ENCODE results near the gene CNTNAP2.

The CNTNAP2 gene

DNA sequence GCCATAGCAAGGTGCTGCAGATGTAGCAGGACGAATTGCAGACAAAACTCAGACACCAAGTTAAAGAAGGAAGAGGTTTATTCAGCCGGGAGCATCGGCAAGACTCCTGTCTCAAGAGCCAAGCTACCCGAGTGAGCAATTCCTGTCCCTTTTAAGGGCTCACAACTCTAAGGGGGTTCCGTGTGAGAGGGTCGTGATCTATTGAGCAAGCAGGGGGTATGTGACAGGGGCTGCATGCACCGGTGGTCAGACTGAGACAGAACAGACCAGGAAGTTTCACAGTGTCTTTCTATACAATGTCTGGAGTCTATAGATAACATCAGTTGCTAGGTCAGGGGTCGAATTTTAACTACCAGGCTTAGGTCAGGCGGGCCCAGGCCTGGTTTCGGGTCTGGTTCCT, 2252.0 kb downstream of the CNTNAP2 start:
- Mint-ChIP-seq H3K4me3 (no peak overlapping the region), H3K27me3 (peaks cover 0 to 18% of the 10 kb centered on the region in 2 donors), H3K4me1 (ENCODE audit: low read depth in 2 of 2) (no peaks in the 10 kb centered on the region), H3K9me3 (peaks cover 0 to 6% of the 10 kb centered on the region in 2 donors), H3K27ac (no peak overlapping the region), H3K36me3 (ENCODE audit: insufficient read depth) (no peaks in the 10 kb centered on the region)
- no peak for DNase-seq
- ATAC-seq (replicated peaks) = no peak

DNA sequence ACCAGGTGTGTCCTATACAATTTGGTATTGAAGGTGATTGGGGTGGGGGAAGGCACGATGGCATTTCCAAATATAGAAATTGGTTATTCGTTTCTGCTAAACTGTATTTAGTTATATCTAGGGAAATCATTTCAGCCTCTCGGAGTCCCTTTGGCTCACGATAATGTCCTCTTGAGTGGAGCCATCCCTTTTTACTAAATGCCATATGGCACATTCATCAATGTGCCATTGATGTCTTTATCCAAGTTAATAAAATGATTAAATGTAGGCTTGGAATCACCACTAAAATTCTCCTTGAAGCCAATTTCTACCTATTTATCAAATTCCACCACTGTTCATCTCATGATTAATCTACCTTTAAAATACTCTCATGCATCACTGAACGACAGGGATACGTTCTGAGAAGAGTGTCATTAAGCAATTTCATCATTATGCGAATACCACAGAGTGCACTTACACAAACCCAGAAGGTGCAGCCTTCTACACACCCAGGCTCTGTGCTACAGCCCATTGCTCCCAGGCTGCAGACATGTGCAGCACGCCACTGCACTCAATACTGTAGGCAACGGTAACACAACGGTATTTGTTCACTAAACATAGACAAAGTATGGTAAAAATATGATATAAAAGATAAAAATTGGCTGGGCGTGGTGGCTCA, 2254.8 kb downstream of the CNTNAP2 start:
- peaks cover 0 to 28% of the 10 kb centered on the region in 2 donors for H3K27me3 Mint-ChIP-seq
- H3K9me3 Mint-ChIP-seq = peaks cover 0 to 6% of the 10 kb centered on the region in 2 donors
- H3K4me3 Mint-ChIP-seq = no peak overlapping the region
- no peaks in the 10 kb centered on the region for H3K4me1 Mint-ChIP-seq (ENCODE audit: low read depth in 2 of 2)
- no peaks in the 10 kb centered on the region for H3K36me3 Mint-ChIP-seq (ENCODE audit: insufficient read depth)
- H3K27ac Mint-ChIP-seq = no peak overlapping the region
- DNase-seq (no peak), ATAC-seq (replicated peaks) (no peak)

DNA sequence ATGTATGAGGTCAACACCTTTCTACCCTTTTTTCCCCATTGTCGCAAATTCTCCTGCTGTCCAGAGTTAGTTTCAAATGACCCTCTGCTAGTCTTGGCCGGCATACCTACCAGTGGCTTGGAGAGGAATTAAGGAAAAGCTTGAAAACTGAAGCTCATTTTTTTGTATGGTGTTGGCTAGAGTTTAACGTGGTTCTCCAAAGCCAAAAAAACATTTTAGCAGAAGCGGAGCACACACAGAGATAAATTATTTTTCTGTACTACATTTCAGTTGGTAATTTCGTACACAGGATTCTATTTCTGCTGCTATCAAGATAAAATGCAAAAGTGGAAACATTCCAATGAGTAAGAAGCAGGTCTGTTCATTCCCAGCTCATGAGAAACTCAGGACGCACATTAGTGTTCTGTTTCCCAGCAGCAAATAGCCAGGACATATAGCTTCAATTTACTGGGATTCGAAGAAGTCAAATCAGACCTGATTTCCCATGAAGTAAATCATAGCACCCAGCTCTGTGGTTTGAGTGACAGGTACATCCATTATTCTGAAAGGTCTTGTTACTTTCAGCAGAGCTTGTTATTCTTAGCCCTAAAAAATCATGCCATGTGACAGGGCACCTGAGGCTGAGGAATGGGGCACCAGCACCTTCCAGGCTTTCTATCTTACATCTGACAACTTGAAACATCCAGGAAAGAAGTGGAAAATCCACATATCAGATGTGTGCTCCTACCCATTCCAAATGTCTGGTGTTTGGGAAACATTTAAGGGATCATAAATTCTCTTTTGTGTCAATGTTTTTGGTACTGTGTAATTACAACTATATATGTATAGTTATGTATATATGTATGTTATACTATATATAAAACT, 2258.0 kb downstream of the CNTNAP2 start:
- no peak for ATAC-seq (replicated peaks)
- Mint-ChIP-seq H3K9me3 (no peaks in the 10 kb centered on the region), H3K36me3 (ENCODE audit: insufficient read depth) (no peaks in the 10 kb centered on the region), H3K4me1 (ENCODE audit: low read depth in 2 of 2) (no peaks in the 10 kb centered on the region), H3K4me3 (no peak overlapping the region), H3K27me3 (peaks cover 0 to 30% of the 10 kb centered on the region in 2 donors), H3K27ac (no peak overlapping the region)
- no peak for DNase-seq

GRCh38 chr7:148379677-148380076, 2263.1 kb downstream of the CNTNAP2 start:
- Mint-ChIP-seq H3K4me1 (ENCODE audit: low read depth in 2 of 2) (no peaks in the 10 kb centered on the region), H3K9me3 (no peaks in the 10 kb centered on the region), H3K27ac (no peak overlapping the region), H3K27me3 (peaks cover 5 to 23% of the 10 kb centered on the region in 2 donors), H3K4me3 (no peak overlapping the region), H3K36me3 (ENCODE audit: insufficient read depth) (no peaks in the 10 kb centered on the region)
- no peak for ATAC-seq (replicated peaks)
- no peak for DNase-seq

DNA sequence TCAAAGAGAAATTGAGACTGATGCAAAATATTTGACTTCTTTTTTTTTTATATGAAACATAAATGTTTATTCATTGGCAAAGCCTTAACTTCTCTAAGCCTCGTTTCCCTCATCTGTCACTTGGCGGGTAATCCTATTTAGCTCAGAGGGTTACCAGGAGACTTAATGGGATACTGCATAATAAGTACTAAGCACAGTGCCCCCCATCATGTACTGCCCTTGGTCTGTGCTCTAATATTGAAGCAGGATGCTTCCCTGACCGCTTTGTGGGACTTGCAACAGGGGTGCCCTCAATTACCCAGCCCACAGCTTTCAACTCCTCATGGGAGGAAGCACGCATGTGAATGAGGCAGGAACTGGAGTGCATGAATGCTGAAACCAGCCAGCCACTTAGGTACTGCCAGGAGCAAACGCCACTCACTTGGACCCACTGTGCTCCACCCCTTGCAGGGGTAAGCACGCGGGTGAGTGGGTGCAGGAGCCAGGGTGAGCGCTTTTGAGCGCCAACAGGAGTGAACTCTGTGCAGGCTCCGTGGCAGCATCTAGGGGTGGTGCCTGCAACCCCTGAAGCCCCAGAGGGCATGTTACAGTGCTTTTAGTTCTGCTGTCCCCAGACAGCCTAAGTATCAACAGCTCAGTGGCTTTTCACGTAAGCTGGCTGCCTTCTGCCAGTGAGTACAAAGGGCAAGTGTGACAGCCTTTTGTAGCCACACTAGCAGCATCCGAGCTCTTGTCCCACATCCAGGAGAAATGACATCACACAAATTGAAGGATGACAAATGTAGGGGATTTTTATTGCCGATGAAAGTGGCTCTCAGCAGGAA, 2264.2 kb downstream of the CNTNAP2 start:
- no peak overlapping the region for H3K4me3 Mint-ChIP-seq
- DNase-seq (no peak), ATAC-seq (replicated peaks) (no peak)
- no peaks in the 10 kb centered on the region for H3K36me3 Mint-ChIP-seq (ENCODE audit: insufficient read depth)
- no peaks in the 10 kb centered on the region for H3K4me1 Mint-ChIP-seq (ENCODE audit: low read depth in 2 of 2)
- no peak overlapping the region for H3K27ac Mint-ChIP-seq
- H3K9me3 Mint-ChIP-seq = no peaks in the 10 kb centered on the region
- peaks cover 5 to 23% of the 10 kb centered on the region in 2 donors for H3K27me3 Mint-ChIP-seq

DNA sequence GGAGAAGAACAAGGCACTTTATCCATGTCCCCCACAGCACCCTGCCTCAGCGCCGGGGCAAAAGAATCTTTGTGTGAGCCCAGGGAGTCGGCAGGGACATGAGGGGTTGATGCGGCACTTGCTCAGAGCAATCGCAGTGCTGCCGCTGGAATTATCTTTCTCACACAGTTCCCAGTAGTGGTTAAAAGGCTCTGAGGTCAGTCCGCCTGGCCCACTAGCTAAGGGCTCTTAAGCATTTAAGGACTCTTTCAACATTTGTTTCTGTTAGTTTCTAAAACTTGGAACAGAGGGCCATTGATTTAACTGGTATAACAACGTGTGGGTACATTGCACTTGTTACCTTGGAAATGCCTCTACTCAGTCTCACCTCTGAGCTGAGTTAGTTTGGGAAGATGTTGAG, 2266.0 kb downstream of the CNTNAP2 start:
- no peak overlapping the region for H3K27ac Mint-ChIP-seq

DNA sequence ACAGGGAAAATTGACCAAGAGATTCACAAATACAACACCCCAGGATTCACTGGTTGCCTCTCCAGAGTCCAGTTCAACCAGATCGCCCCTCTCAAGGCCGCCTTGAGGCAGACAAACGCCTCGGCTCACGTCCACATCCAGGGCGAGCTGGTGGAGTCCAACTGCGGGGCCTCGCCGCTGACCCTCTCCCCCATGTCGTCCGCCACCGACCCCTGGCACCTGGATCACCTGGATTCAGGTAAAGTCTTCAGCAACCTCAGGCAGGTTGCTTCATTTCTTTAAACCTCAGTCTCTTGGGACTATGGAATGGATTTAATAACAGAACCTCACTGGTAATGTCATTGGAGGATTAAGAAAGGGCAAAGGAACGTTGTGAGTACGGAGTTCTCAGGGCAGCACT, 2267.1 kb downstream of the CNTNAP2 start:
- no peaks in the 10 kb centered on the region for H3K9me3 Mint-ChIP-seq
- no peaks in the 10 kb centered on the region for H3K36me3 Mint-ChIP-seq (ENCODE audit: insufficient read depth)
- H3K27me3 Mint-ChIP-seq = peaks cover 5 to 23% of the 10 kb centered on the region in 2 donors
- no peak for ATAC-seq (replicated peaks)
- no peak overlapping the region for H3K27ac Mint-ChIP-seq
- H3K4me1 Mint-ChIP-seq (ENCODE audit: low read depth in 2 of 2) = no peaks in the 10 kb centered on the region
- no peak for DNase-seq
- H3K4me3 Mint-ChIP-seq = no peak overlapping the region

More for the DNA sequence above, 2266.0 kb downstream of the CNTNAP2 start:
- H3K4me1 Mint-ChIP-seq (ENCODE audit: low read depth in 2 of 2) = no peaks in the 10 kb centered on the region
- ATAC-seq (replicated peaks) (no peak), DNase-seq (no peak)
- H3K9me3 Mint-ChIP-seq = no peaks in the 10 kb centered on the region
- no peak overlapping the region for H3K4me3 Mint-ChIP-seq
- H3K27me3 Mint-ChIP-seq = peaks cover 5 to 23% of the 10 kb centered on the region in 2 donors
- H3K36me3 Mint-ChIP-seq (ENCODE audit: insufficient read depth) = no peaks in the 10 kb centered on the region

- peaks cover 4% of the 10 kb centered on the region for H3K36me3 Mint-ChIP-seq (ENCODE audit: insufficient read depth)
- H3K27me3 Mint-ChIP-seq = peaks cover 5 to 27% of the 10 kb centered on the region in 2 donors
- H3K4me1 Mint-ChIP-seq (ENCODE audit: low read depth in 2 of 2) = no peaks in the 10 kb centered on the region
- no peak overlapping the region for H3K27ac Mint-ChIP-seq
- no peaks in the 10 kb centered on the region for H3K9me3 Mint-ChIP-seq
- DNase-seq (no peak), ATAC-seq (replicated peaks) (no peak)
- no peak overlapping the region for H3K4me3 Mint-ChIP-seq
Observed at GRCh38 chr7:148385009-148385682, 2268.5 kb downstream of the CNTNAP2 start.

GRCh38 chr7:148390381-148390780, 2273.8 kb downstream of the CNTNAP2 start:
- ATAC-seq (replicated peaks) (no peak), DNase-seq (no peak)
- H3K4me1 Mint-ChIP-seq (ENCODE audit: low read depth in 2 of 2) = no peaks in the 10 kb centered on the region
- H3K9me3 Mint-ChIP-seq = no peaks in the 10 kb centered on the region
- peaks cover 4% of the 10 kb centered on the region for H3K36me3 Mint-ChIP-seq (ENCODE audit: insufficient read depth)
- H3K27ac Mint-ChIP-seq = no peak overlapping the region
- no peak overlapping the region for H3K4me3 Mint-ChIP-seq
- H3K27me3 Mint-ChIP-seq = peaks cover 24 to 27% of the 10 kb centered on the region in 2 donors

- H3K27me3 Mint-ChIP-seq = peaks cover 36 to 39% of the 10 kb centered on the region in 2 donors
- H3K4me1 Mint-ChIP-seq (ENCODE audit: low read depth in 2 of 2) = no peaks in the 10 kb centered on the region
- peaks cover 4% of the 10 kb centered on the region for H3K36me3 Mint-ChIP-seq (ENCODE audit: insufficient read depth)
- H3K27ac Mint-ChIP-seq = no peak overlapping the region
- DNase-seq = no peak
- no peak overlapping the region for H3K4me3 Mint-ChIP-seq
- no peak for ATAC-seq (replicated peaks)
- no peaks in the 10 kb centered on the region for H3K9me3 Mint-ChIP-seq
Observed at GRCh38 chr7:148391591-148391990, 2275.0 kb downstream of the CNTNAP2 start.

- H3K9me3 Mint-ChIP-seq = no peaks in the 10 kb centered on the region
Observed at GRCh38 chr7:148394582-148394981, 2278.0 kb downstream of the CNTNAP2 start.

GRCh38 chr7:148395352-148395811, 2278.8 kb downstream of the CNTNAP2 start:
- Mint-ChIP-seq H3K27ac (peak overlapping the region in 1 of 2 donors; percentile 9), H3K27me3 (peaks cover 61 to 62% of the 10 kb centered on the region in 2 donors), H3K9me3 (no peaks in the 10 kb centered on the region), H3K4me3 (no peak overlapping the region), H3K4me1 (ENCODE audit: low read depth in 2 of 2) (peaks cover 0 to 2% of the 10 kb centered on the region in 2 donors), H3K36me3 (ENCODE audit: insufficient read depth) (no peaks in the 10 kb centered on the region)
- DNase-seq (no peak), ATAC-seq (replicated peaks) (no peak)

More at GRCh38 chr7:148394582-148394981, 2278.0 kb downstream of the CNTNAP2 start:
- Mint-ChIP-seq H3K27ac (no peak overlapping the region), H3K4me1 (ENCODE audit: low read depth in 2 of 2) (no peaks in the 10 kb centered on the region), H3K36me3 (ENCODE audit: insufficient read depth) (no peaks in the 10 kb centered on the region), H3K4me3 (no peak overlapping the region), H3K27me3 (peaks cover 55 to 59% of the 10 kb centered on the region in 2 donors)
- DNase-seq = no peak
- ATAC-seq (replicated peaks) = no peak

Measured in effector memory CD8-positive, alpha-beta T cell (primary cell).